Glutamatergic neuron (in vitro differentiated cells): ENCODE data around the gene SPIB. TPM values are rescaled to one million over a fixed set of nuclear protein-coding genes. Genes with fewer than 3 reads are reported as not detected.

Experiments
- DNase-seq: peaks from one replicate; pipeline ENCODE4 v3.0.0; 2022
- H3K27ac Mint-ChIP-seq: one replicate; pipeline ENCODE4 v1.8.0; 2020; ENCODE audit warnings: mild to moderate bottlenecking, mixed read lengths, inconsistent platforms; ENCODE audit not compliant: unreplicated experiment
- H3K27me3 Mint-ChIP-seq: one replicate; pipeline ENCODE4 v1.8.0; 2020; ENCODE audit warnings: mild to moderate bottlenecking, moderate library complexity, mixed read lengths, inconsistent platforms; ENCODE audit not compliant: unreplicated experiment
- H3K36me3 Mint-ChIP-seq: one replicate; pipeline ENCODE4 v1.8.0; 2020; ENCODE audit warnings: mild to moderate bottlenecking, mixed read lengths, inconsistent platforms; ENCODE audit not compliant: unreplicated experiment
- H3K4me1 Mint-ChIP-seq: one replicate; pipeline ENCODE4 v1.8.0; 2020; ENCODE audit warnings: mild to moderate bottlenecking, low read depth, mixed read lengths, inconsistent platforms; ENCODE audit not compliant: unreplicated experiment
- H3K4me3 Mint-ChIP-seq: one replicate; pipeline ENCODE4 v1.8.0; 2020; ENCODE audit warnings: mild to moderate bottlenecking, mixed read lengths, inconsistent platforms; ENCODE audit not compliant: unreplicated experiment
- H3K9me3 Mint-ChIP-seq: one replicate; pipeline ENCODE4 v1.8.0; 2020; ENCODE audit warnings: mild to moderate bottlenecking, moderate library complexity, mixed read lengths, inconsistent platforms; ENCODE audit not compliant: unreplicated experiment
- total RNA-seq: library from RNA; stranded (reverse); fragmentation: NEBNext Ultra II Directional; extraction: Animal tissue kit (Norgen Biotek cat#: 25700); gene quantifications from one replicate; pipeline ENCODE4 v1.2.1, GENCODE V29; 2021; ENCODE audit not compliant: unreplicated experiment
- TF ChIP-seq, protein P1 (sequence below): fragments of 200-600 bp; sonication (generic); IDR thresholded peaks from one replicate; pipeline ENCODE4 v1.5.0; 2021; ENCODE audit not compliant: partially characterized antibody, unreplicated experiment

Gene SPIB
- total RNA-seq, 1 donor from 2014 or later, result 2.7 TPM

DNA sequence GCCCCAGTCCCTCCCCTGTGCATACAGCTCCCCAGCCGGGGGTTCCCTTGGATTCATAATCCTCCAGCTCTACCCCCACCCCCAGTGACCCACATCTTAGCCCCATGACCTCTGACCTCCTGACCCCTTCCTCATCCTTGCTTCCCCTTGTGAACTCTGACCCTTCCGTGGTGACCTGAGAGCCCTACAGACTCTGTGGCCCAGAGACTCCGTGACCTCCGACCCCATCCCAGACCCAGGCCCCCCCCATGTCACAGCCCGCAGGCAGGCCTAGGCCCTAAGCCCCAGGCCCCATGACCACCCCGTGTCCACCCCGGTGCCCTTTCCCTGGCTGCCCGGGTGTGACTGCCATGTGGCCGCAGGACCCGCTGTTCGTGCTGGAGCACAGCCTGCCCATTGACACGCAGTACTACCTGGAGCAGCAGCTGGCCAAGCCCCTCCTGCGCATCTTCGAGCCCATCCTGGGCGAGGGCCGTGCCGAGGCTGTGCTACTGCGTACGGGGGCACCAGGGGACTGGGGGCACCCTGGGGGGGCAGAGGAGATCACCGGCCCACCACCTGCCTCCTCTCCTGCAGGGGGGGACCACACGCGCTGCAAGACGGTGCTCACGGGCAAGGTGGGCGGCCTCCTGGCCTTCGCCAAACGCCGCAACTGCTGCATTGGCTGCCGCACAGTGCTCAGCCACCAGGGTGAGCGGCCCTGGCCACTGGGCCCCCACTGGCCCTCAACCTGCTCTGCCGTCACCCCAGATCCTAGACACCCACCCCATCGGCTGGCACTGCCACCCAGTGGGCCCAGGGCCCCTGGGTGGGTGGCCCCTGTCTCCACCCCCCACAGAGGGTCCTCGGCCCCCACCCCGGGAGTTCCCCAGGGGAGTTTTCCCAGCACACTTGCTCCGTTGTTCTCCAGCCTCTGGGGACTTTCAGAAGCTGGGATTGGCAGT is 2.4 kb upstream of the SPIB start:
- H3K36me3 Mint-ChIP-seq, result no peaks in the 10 kb centered on the region
- H3K4me1 Mint-ChIP-seq, result peaks cover 9% of the 10 kb centered on the region
- TF ChIP-seq, protein P1, sequence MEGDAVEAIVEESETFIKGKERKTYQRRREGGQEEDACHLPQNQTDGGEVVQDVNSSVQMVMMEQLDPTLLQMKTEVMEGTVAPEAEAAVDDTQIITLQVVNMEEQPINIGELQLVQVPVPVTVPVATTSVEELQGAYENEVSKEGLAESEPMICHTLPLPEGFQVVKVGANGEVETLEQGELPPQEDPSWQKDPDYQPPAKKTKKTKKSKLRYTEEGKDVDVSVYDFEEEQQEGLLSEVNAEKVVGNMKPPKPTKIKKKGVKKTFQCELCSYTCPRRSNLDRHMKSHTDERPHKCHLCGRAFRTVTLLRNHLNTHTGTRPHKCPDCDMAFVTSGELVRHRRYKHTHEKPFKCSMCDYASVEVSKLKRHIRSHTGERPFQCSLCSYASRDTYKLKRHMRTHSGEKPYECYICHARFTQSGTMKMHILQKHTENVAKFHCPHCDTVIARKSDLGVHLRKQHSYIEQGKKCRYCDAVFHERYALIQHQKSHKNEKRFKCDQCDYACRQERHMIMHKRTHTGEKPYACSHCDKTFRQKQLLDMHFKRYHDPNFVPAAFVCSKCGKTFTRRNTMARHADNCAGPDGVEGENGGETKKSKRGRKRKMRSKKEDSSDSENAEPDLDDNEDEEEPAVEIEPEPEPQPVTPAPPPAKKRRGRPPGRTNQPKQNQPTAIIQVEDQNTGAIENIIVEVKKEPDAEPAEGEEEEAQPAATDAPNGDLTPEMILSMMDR, result no peak
- no peak overlapping the region for H3K27ac Mint-ChIP-seq
- no peak for DNase-seq
- no peak overlapping the region for H3K4me3 Mint-ChIP-seq
- H3K27me3 Mint-ChIP-seq, result peaks cover 8% of the 10 kb centered on the region
- peaks cover 10% of the 10 kb centered on the region for H3K9me3 Mint-ChIP-seq

DNA sequence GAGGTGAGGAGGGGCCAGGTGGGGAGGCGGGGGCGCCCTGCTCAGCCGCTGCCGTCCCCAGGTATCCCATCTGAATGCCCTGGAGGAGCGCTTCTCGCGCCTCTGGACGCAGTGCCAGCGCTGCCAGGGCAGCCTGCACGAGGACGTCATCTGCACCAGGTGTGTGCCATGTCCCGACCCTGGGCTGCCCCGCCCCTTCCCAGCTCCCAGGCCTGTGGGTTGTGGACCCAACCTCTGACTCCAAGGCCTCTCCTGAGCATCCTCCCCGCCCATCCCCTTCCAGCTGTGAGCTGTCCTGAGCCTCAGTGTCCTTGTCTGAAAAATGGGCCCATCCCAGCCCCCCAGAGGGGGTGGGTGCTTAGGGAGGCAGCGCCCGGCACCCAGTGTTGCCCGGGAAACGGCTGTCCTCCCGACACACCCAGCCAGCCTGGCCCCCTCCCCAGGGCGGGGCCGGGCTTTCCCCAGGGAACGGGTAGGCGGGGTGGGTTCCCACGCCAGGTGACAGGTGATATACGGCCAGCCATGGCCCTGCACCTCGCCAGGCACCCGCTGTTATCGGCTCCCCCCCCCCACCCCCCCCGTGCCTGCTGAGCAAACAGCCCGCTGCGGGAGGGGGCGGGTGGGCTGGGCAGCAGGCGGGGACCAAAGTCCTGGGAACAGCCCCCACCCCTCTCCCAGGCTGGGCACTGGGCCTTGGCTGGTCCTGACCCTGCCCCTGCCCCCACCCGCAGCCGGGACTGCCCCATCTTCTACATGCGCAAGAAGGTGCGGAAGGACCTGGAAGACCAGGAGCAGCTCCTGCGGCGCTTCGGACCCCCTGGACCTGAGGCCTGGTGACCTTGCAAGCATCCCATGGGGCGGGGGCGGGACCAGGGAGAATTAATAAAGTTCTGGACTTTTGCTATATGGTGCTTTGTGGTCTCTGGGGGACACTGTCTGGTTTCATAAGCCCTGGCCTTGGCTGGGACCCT is 1.3 kb upstream of the SPIB start:
- TF ChIP-seq, protein P1, result no peak
- H3K4me1 Mint-ChIP-seq, result peaks cover 8% of the 10 kb centered on the region
- H3K9me3 Mint-ChIP-seq, result peaks cover 10% of the 10 kb centered on the region
- DNase-seq, result no peak
- H3K4me3 Mint-ChIP-seq, result no peak overlapping the region
- H3K36me3 Mint-ChIP-seq, result no peaks in the 10 kb centered on the region
- H3K27ac Mint-ChIP-seq, result no peak overlapping the region
- peaks cover 8% of the 10 kb centered on the region for H3K27me3 Mint-ChIP-seq

DNA sequence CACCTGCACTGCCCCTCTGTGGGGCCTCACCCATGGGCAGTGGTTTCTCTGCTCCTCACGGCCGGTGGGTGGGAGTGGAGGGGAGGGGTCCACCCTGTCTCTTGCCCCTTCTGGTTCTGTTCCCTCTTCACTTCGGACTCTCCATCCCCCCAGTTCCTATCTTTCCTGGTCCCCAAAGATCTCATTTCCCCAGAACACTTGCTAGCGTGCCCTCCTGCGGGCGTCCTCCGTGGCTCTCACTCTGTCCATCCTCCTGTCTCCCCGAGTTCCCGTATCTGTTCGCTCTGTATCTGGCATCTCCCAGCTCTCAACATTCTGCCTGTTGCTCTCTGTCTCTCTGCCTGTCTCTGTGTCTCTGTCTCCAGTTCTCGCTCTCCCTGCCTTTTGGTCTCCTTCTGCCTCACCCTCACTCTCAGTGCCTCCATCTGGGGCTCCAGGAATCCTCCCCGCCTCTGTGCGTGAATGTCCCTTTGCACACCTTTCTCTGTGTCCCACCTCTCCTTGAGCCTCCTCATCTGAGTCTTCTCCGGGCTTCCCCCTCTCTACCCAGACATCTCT is 363 bp downstream of the SPIB start:
- Mint-ChIP-seq H3K4me3 (peak overlapping the region; percentile 79), H3K4me1 (peaks cover 8% of the 10 kb centered on the region), H3K27ac (no peak overlapping the region), H3K27me3 (peaks cover 5% of the 10 kb centered on the region), H3K9me3 (peaks cover 6% of the 10 kb centered on the region), H3K36me3 (no peaks in the 10 kb centered on the region)
- DNase-seq, result no peak
- TF ChIP-seq, protein P1, result no peak

DNA sequence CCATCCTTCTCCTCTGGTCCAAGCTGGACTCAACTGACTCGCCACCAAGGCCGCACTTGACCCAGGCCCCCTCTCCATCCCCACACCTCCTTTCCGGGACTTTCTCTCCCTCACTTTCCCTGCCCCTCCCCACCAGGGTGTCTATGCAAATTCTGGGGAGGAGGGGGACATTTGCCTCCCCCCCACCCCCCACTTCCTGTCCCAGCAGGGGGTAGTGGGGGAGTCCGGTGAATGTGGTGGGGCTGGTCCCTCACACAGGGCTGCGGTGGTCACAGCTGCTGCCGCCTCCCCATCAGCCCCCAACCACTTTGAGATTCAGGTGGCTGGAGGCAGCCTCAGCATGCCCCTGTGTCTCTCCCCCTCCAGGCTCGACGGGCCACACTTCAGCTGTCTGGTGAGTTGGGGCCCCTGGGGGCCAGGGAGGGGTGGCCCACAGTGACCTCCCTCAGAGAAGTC is 870 bp downstream of the SPIB start:
- H3K27ac Mint-ChIP-seq, result no peak overlapping the region
- DNase-seq, result no peak
- H3K4me3 Mint-ChIP-seq, result peak overlapping the region; percentile 79
- no peaks in the 10 kb centered on the region for H3K36me3 Mint-ChIP-seq
- peaks cover 6% of the 10 kb centered on the region for H3K4me1 Mint-ChIP-seq
- TF ChIP-seq, protein P1, result no peak
- H3K27me3 Mint-ChIP-seq, result peaks cover 5% of the 10 kb centered on the region
- H3K9me3 Mint-ChIP-seq, result peaks cover 7% of the 10 kb centered on the region
